CD4-positive, alpha-beta T cell treated with Interleukin-4 for 4 hours (primary cell): ENCODE measurements around the gene SHC4.

Experiments used
- DNase-seq: peaks from one replicate; pipeline ENCODE4 v3.0.0-alpha.2; 2020

SHC4 gene

GRCh38 chr15:48966595-48967301 lies 3.0 kb upstream of the SHC4 start:
- peak; percentile 53 for DNase-seq

DNA sequence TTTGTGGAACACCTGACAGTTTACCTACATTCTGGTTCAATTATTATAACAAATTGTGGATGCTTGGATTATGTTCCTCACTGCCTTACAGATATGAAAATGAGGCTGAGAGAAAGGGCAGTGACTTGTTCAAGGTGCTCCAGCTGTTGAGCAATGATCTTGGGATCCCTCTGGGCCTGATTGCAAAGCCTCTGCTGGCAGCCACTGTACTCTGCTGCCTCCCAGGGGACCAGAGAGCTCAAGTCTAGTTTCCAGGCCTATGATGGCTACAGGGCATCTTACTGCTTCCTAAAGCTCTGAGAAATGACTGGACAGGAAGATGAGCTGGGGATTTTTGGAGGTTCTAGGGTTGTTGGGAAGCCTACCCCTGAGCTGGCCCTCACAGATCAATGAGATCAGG lies 2.3 kb upstream of the SHC4 start:
- DNase-seq, result no peak

DNA sequence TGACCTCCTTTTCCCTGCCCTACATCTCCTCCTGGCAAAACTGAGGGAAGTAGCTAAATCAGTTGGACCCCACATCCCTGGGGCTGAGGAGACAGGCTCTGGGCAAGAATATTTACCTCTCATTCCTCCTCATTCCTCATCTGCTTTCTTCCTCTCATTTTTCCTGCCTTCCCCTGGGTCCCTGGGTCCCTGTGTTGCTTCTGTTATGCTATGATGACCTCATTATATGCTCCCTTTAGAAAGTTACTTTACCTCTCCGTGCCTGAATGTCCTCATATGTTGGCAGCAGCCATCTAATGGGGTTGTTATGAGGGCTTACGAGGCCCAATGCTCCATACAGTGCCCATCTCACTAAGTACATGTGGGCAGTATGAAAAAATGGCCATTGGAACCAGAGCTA lies 1.2 kb upstream of the SHC4 start:
- no peak for DNase-seq

DNA sequence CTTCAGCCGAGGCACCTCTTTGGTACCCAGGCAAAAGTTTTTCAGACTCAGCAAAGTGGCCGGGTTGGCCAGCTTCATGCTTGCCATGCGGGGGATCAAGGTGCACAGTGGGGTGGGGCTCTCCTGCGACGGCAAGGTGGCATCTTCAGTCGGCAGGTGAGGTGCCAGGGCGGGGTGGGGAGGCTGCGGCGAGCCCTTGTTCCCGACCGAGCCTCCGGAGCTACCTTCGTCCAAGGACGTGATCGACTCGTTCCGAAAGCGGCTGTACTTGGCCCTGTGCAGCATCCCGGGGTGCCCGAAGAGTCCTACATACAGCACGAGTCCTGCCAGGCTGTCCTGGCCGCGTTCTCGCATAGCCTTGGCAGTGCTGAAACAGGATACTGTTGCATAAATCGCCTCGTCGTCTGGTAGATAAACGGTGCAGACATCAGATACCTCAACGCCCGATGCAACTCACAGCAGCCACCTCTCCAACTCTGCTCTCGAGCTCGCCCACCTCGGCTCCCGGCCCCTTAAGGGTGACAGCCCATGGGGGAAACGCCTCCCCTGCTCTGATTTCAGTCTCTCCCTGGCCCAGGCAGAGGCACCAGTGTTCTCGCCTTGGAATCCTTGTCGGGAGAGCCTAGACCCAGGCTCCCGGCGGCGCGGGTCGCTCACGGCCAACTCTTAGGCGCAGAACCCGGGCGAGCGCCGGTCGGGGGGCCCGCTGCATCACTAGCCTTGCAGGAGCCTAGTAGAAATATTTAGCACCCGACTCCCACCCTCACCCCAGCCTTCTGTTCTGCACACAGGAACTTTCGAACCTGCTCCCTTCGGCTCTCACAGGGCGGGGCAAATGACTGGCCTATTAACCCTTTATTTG lies 826 bp downstream of the SHC4 start:
- DNase-seq, result no peak

GRCh38 chr15:48955967-48956366 lies 7.8 kb downstream of the SHC4 start:
- no peak for DNase-seq

GRCh38 chr15:48955370-48955769 lies 8.3 kb downstream of the SHC4 start:
- no peak for DNase-seq

DNA sequence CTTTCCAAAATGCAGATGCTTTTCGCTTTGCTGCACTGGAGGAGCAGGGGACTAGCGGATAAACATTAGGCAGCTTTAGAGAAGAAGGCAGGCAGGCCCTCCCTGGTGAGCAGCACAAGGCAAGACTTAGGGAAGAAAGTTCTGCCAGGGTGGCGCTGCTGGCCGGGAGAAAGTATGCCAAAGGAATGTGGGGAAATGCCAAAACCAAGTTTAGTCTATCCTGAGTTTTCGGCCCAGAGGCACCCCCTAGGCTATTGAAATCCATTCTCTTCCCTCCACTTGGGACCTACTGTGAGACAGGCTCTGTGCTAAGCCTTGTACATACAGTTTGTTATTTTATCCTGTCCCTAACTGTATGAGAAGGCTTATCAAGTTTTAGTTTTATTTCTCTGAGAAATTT lies 9.2 kb downstream of the SHC4 start:
- no peak for DNase-seq

- DNase-seq, result no peak
Measured at GRCh38 chr15:48946840-48947187, 16.9 kb downstream of the SHC4 start.

DNA sequence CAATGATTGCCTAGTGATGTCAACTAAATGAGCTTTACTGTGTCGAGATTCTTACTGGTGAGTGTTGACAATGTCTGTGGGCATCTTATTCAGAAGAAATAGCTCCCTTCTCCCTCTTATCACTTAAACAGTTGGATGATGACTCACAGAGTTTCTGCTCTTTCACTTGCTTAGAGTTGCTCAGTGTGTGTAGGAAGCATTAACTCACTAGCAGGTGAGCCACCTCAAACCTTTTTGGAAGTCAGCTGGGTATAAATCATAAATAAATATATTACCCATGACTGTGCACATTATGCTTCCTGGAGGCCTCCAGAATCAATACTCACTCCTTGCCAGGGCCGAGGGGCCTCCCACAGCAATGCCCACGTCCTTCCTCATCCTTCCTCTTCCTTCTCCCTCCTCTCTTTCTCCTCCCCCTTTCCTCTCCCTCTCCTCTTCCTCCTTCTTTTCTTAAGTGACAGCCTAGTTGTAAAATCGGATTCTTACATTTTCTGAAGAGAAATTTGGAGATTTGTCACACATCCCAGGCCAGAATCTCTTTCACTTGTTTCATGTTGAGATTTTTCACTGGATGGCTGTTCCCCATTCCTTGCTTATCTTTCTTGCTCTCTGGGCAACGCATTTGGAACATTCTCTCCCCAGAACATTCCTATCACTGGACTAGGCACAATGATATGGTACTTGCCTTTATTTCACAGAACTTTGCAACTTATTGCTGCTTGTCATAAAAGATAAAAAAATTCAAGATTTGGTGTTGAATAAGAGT lies 17.5 kb downstream of the SHC4 start:
- no peak for DNase-seq

GRCh38 chr15:48945386-48945785 lies 18.3 kb downstream of the SHC4 start:
- DNase-seq, result no peak

GRCh38 chr15:48941904-48942303 lies 21.8 kb downstream of the SHC4 start:
- no peak for DNase-seq

DNA sequence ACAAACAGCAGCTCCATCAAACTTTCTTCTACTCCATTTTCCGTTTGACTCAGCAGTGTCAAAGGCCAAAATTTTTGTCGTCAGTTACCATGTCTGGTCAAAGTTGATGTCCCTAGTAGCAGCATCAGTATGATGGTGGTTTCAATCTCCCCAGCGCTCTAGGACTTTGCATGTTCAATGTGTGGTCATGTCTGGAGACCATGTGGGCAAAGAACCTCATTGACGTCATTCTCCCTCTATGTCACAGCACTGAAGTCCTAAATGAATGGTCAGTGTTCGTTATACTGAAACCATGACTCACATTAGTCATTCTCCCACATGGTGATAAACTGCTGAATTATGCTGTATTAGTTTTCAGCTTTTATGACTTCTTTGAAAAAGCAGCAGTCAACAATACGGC lies 23.2 kb downstream of the SHC4 start:
- no peak for DNase-seq

DNA sequence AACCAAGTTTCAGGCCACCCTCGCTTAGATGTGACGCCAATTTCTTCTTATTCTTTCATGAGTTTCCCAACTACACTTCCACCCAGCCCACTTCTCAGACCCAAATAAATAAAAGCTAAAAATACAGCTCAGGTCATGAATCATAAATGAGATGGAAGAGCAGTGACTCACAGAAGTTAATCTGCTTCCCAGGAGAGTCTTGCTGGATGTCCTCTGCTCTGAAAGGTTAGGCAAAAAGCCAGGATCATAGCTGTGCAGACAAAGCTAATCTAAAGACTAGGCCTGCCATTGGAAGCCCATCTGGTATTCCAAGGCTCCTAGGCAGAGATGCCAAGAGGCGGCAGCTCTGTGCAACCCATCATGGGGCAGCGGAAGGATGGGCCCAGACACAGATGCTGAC lies 24.1 kb downstream of the SHC4 start:
- DNase-seq, result no peak

- DNase-seq, result no peak
Measured at GRCh38 chr15:48937886-48938285, 25.8 kb downstream of the SHC4 start.

DNA sequence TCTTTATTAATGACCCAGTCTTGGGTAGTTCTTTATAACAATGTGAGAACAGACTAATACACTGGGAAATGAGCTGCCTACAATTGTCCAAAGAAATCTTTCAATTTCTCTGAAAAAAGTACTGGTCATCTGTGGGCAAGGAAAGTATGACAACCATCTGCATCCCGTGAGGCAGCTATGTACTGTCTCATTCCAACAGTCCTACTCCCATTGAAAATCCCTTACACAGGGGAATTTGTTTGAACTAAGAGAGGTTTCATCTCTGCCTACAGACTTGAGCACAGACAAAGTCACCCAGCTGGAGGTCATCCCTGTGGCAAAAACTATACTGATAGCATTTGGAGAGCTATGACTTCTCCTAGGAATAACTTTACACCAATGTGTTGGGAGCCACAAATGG lies 27.1 kb downstream of the SHC4 start:
- DNase-seq, result no peak

DNA sequence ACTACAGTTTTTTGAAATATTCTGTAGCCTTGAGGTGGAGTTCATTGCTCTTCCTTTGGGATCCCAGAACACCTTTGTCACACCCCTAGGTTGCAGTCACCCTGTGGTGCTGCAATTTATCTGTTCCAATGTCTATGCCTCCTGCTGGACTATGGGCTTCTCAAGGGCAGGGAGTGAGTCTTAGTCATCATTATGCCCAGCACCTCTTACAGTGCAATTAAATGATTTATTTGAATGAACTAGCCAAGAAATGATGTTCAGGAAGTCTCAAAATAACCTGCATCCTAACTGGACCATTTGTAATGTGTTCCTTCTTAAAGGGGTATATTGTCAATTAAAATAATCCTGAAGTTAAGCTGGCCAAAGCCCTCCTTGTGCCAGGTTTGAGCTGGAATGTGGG lies 28.5 kb downstream of the SHC4 start:
- no peak for DNase-seq

DNA sequence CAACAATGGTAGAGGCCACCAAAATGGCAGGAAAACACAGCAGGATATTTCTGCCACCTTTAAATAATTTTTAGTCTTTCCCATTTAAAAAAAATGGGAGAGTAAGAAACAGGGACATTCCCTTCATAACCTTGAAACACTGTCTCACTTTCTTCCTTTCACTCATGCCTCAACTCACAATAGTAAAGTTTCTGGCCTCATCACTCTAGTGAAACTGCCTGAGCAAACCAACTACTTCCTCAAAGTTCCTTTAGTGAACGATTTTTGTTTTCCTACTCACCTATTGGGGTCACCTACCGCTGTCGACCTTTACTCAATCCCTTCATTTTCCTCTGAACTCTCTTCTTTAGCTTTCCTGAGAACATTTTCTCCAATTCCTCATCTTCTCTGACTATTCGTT lies 33.0 kb downstream of the SHC4 start:
- no peak for DNase-seq

DNA sequence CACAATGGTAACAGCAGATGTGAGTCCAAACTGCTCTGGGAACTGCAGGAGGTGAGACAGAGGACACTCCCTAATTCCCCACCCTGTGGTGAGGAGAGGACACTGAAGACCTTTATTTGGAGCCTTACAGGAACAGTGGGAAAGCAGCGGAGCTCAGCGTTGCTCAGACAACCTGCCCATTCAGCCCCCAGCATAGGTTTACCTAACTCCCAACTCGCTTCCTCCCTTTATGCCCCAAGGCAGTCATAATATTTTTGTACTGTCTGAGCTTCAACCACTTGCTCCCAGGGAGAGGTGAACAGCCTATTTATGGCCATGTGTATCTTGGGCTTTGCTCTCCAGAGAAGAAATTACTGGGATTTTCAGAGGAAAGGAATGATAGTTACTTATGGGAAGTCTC lies 34.1 kb downstream of the SHC4 start:
- no peak for DNase-seq

- no peak for DNase-seq
Measured at GRCh38 chr15:48928877-48929538, 34.7 kb downstream of the SHC4 start.

GRCh38 chr15:48925714-48926223 lies 38.0 kb downstream of the SHC4 start:
- DNase-seq, result no peak

GRCh38 chr15:48924528-48925393 lies 39.0 kb downstream of the SHC4 start:
- DNase-seq, result no peak

DNA sequence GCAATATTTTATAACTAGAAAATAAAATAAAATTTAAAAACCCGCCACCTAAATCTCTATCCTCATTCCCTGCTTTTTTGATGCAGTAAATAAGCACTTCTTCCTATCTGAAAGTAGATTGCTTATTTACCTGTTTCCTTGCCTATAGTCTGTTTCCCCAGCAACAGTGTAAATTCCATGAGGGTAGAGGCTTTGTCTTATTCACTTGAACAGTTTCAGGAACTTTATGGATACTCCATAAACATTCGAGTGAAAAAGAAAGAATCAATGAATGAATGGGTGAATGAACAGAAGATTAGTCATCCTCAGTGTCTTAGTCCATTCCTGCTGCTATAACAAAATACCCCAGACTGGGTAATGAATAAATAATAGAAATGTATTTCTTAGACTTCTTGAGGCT lies 41.7 kb downstream of the SHC4 start:
- DNase-seq, result no peak
